HG03571 (cell line): ENCODE results near the gene CCL26.
"Not testable (repeated sequence)": the region's sequence is repeated elsewhere in the genome, so short reads cannot be mapped to it uniquely, and the experiment has no call there.

Experiments
- ATAC-seq: cut with Tn5 transposase; IDR thresholded peaks from one replicate; pipeline ENCODE4 v1.9.1; 2021; ENCODE audit not compliant: unreplicated experiment

The CCL26 gene

GRCh38 chr7:75793676-75794075 is 21.7 kb upstream of the CCL26 start:
- no peak for ATAC-seq

- ATAC-seq: not testable (repeated sequence)
Observed at GRCh38 chr7:75792567-75792966, 20.6 kb upstream of the CCL26 start.

- no peak for ATAC-seq
Observed at GRCh38 chr7:75789361-75789924, 17.4 kb upstream of the CCL26 start.

DNA sequence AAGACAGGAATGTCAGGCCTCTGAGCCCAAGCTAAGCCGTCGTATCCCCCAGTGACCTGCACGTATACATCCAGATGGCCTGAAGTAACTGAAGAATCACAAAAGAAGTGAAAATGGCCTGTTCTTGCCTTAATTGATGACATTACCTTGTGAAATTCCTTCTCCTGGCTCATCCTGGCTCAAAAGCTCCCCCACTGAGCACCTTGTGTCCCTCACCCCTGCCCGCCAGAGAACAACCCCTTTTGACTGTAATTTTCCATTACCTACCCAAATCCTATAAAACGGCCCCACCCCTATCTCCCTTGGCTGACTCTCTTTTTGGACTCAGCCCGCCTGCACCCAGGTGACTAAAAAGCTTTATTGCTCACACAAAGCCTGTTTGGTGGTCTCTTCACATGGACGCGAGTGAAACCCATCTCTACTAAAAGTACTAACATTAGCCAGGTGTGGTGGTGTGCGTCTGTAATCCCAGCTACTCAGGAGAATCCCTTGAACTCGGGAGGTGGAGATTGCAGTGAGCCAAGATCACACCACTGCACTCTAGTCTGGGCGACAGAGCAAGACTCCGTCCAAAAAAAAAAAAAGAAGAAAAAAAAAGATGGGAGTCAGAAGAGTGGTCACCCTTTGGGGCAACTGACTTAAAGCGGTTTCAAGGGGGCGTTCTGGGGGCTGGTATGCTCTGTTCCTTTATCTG is 16.3 kb upstream of the CCL26 start:
- ATAC-seq: not testable (repeated sequence)

GRCh38 chr7:75783058-75783457 is 11.0 kb upstream of the CCL26 start:
- ATAC-seq: not testable (repeated sequence)

DNA sequence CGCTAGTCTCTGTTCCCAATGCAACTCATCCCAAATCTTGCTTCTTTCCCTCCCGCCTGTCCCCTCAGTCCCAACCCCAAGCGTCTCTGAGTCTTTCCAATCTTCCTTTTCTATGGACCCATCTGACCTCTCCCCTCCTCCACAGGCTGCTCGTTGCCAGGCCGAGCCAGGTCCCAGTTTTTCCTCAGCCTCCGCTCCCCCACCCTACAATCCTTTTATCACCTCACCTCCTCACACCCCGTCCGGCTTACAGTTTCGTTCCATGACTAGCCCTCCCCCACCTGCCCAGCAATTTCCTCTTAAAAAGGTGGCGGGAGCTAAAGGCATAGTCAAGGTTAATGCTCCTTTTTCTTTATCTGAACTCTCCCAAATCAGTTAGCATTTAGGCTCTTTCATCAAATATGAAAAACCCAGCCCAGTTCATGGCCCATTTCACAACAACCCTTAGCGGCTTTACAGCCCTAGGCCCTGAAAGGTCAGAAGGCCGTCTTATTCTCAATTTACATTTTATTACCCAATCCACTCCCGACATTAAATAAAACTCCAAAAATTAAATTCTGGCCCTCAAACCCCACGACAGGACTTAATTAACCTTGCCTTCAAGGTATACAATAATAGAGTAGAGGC is 8.7 kb upstream of the CCL26 start:
- ATAC-seq: not testable (repeated sequence)

DNA sequence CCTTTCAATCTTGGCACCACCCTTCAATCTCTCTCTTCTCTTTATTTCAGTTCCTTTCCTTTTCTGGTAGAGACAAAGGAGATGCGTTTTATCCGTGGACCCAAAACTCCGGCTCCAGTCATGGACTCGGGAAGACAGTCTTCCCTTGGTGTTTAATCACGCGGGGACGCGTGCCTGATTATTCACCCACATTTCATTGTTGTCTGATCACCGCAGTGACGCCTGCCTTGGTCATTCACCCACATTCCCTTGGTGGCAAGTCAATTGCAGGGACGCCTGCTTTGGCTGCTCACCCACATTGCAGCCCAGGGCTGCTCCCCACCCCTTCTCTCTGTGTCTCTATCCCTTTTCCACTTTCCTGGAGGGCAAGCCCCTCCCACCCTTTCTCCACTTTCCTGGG is 7.5 kb upstream of the CCL26 start:
- not testable (repeated sequence) for ATAC-seq

DNA sequence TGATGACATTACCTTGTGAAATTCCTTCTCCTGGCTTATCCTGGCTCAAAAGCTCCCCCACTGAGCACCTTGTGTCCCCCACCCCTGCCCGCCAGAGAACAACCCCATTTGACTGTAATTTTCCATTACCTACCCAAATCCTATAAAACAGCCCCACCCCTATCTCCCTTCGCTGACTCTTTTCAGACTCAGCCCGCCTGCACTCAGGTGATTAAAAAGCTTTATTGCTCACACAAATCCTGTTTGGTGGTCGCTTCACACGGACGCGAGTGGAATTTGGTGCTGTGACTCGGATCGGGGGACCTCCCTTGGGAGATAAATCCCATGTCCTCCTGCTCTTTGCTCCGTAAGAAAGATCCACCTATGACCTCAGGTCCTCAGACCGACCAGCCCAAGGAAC is 7.0 kb upstream of the CCL26 start:
- not testable (repeated sequence) for ATAC-seq

DNA sequence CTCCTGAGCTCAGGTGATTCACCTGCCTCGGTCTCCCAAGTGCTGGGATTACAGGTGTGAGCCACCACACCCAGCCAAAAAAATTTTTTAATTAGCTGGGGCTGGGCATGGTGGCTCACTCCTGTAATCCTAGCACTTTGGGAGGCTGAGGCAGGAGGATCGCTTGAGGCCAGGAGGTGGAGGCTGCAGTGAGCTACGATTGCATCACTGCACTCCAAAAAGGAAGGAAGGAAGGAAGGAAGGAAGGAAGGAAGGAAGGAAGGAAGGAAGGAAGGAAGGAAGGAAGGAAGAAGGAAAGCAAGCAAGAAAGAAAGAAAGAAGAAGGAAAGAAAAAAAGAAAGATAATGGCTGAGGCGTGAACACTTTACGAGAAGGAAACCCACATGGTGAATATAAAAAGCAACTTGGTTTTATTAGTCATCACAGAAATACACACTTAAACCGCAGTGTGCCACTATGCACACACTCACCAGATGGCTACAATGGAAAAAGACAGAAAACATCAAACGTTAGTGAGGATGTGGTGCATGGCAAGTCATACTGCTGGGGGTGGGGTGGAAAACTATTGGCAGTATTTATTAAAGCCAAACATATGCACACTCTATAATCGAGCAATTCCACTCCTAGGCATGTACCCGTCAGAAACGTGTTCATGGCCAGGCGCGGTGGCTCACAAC is 4.4 kb upstream of the CCL26 start:
- ATAC-seq: no peak

DNA sequence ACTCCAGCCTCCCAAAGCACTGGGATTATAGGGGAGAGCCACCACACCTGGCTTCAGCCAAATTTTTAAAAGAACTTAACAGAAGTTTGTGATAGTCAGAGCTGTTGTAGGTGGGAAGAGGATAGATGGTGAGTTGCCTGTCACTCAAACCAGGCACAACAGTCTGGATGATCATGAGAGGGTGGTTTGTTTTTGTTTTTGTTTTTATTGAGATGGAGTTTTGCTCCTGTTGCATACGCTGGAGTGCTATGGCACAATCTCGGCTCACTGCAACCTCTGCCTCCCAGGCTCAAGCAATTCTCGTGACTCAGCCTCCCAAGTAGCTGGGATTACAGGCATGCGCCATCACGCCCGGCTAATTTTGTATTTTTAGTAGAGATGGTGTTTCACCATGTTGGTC is 1.9 kb upstream of the CCL26 start:
- not testable (repeated sequence) for ATAC-seq

DNA sequence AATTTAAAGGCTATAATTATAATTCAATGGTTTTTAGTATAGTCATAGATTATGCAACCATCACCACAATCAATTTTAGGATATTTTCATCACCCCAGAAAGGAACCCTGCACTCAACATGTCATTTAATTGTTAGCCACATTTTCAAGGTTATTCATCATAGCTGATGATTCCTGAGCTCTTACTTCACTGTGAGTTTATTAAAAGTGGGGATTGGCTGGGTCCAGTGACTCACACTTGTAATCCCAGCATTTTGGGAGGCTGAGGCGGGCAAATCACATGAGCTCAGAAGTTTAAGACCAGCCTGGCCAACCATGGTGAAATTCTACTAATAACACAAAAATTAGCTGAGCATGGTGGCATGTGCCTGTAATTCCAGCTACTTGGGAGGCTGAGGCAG is 787 bp downstream of the CCL26 start:
- ATAC-seq: no peak

- no peak for ATAC-seq
Observed at GRCh38 chr7:75762350-75762917, 9.6 kb downstream of the CCL26 start.

- ATAC-seq: not testable (repeated sequence)
Observed at GRCh38 chr7:75761801-75762200, 10.2 kb downstream of the CCL26 start.

- no peak for ATAC-seq
Observed at GRCh38 chr7:75758491-75758890, 13.5 kb downstream of the CCL26 start.

GRCh38 chr7:75757860-75758259 is 14.2 kb downstream of the CCL26 start:
- ATAC-seq: no peak

GRCh38 chr7:75756991-75757676 is 14.9 kb downstream of the CCL26 start:
- ATAC-seq: no peak

DNA sequence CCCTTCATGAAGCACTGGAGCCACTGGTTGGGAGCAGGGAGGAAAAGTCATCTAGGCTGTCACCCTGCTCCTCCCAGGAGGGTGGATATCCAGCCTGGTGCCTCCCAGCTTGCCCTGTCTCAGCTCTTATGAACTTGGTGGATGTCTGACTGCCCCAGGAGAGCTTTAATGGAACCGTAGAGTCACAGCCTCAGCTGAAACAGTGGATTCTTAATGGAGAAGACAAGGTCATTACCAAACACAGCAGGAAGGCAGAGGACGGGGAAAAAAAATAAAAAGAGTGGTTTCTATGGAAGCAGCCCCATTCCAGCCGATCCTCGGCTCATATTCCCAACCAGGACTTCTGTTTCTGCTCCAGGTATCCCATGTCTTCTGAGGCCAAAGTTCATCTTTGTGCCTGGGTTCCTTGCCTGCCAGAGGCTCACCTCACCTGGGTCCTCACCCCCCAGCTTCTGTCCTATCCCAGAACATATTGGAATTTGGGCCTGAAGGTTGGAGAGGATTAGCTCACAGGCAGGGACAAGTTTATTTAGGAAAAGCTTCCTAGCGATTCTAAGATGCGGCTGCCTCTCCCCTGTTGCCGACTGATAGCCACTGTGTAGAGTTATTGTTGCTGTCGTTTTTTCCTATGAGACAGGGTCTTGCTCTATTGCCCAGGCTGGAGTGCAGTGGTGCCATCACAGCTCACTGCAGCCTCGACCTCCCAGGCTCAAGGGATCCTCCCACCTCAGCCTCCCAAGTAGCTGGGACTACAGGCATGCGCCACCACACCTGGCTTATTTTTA is 15.6 kb downstream of the CCL26 start:
- ATAC-seq: no peak

- ATAC-seq: no peak
Observed at GRCh38 chr7:75743455-75743859, 28.6 kb downstream of the CCL26 start.

DNA sequence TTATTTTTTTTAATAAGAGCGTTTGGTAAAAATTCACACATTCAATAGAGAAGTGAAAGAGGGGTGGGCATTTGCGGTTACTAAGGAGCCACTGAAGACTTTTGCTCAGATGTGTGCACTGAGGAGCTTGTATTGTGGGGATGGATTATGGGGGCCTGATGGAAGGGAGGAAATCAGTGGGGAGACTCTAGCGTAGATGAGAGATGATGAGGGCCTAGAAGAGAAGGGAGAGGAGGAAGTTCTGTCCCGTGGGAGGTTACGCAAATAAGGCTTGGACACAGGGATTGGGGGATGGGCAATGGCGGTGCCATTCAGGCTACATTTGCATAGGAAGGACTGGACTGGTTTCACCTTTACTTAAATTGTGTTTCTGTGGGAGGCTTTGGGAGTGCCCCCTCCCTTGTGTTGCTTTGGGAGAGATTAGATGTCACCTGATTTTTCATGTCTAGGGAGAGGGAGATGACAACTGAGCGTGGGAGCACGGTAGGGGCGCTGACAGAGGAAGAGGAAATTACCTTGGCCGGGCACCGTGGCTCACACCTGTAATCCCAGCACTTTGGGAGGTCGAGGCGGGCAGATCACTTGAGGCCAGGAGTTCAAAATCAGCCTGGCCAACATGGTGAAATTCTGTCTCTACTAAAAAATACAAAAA is 31.0 kb downstream of the CCL26 start:
- ATAC-seq: no peak
